B cell (primary cell): ENCODE measurements around the gene LAMC3. TPM values are rescaled to one million over a fixed set of nuclear protein-coding genes. Genes with fewer than 3 reads are reported as not detected.
A peak's percentile ranks its signal among the peaks of the same experiment; 100 is the strongest.

Experiments
- ATAC-seq: fragments of 200-7000 bp; cut with Tn5 transposase; one replicate; pipeline ENCODE4 v1.10.0; 2021; ENCODE audit warnings: low read depth, mild to moderate bottlenecking, moderate number of reproducible peaks, moderate library complexity
- CTCF ChIA-PET: fragments of 350-600 bp; sonication (Branson Sonifier 250); formaldehyde crosslinking; loops from one replicate; lab custom pipeline; 2021; ENCODE audit warnings: antibody characterized with exemption, inconsistent platforms; lab: Charles Lee
- POLR2A ChIA-PET: fragments of 350-600 bp; sonication (Branson Sonifier 250); formaldehyde crosslinking; loops from one replicate; lab custom pipeline; 2021; ENCODE audit warnings: antibody characterized with exemption; lab: Charles Lee
- DNase-seq: peaks from one replicate; pipeline ENCODE4 v3.0.0; 2013
- H2AFZ ChIP-seq: 2 replicates; pipeline ENCODE4 v1.6.1; 2012; ENCODE audit warnings: mild to moderate bottlenecking, low read depth, low read length; ENCODE audit not compliant: insufficient read depth, poor library complexity, severe bottlenecking
- H3K27ac ChIP-seq, 2 donors: 1 replicate in 1 of 2; 2 replicates in 1 of 2; pipeline ENCODE4 v1.5.1; 2012 to 2013; ENCODE audit warnings: low read length in 2 of 2, mild to moderate bottlenecking in 2 of 2, moderate library complexity in 1 of 2
- H3K27me3 ChIP-seq, 4 experiments: fragments of 200-600 bp in 1 of 4; sonication (generic) in 1 of 4; replicated peaks in 1 of 4; 1 replicate in 2 of 4; 2 replicates in 2 of 4; pipeline versions ENCODE4 v1.6.1 to v1.7.0; 2013 to 2016; ENCODE audit warnings: low read length in 3 of 4, mild to moderate bottlenecking in 2 of 4, mixed read lengths in 1 of 4, moderate library complexity in 1 of 4; ENCODE audit not compliant: insufficient read depth in 4 of 4, control insufficient read depth in 3 of 4; ENCODE audit errors: control extremely low read depth in 1 of 4
- H3K36me3 ChIP-seq, 2 experiments: replicated peaks in 1 of 2; 1 replicate in 1 of 2; 2 replicates in 1 of 2; pipeline versions ENCODE4 v1.6.1 to v1.7.1; 2013; ENCODE audit warnings: low read length in 1 of 2; ENCODE audit not compliant: insufficient read depth in 2 of 2, control insufficient read depth in 1 of 2; ENCODE audit errors: control extremely low read depth in 1 of 2, extremely low read depth in 1 of 2
- H3K4me1 ChIP-seq, 2 donors: fragments of 200-600 bp in 1 of 2; sonication (generic) in 1 of 2; 1 replicate in 1 of 2; 2 replicates in 1 of 2; pipeline versions ENCODE4 v1.5.1 to v1.6.1; 2013 to 2017; ENCODE audit warnings: low read length in 2 of 2; ENCODE audit not compliant: control insufficient read depth in 2 of 2, insufficient read depth in 2 of 2
- H3K4me2 ChIP-seq: replicated peaks from 2 replicates; pipeline ENCODE3; 2012; ENCODE audit warnings: mild to moderate bottlenecking, low read depth, low read length; ENCODE audit not compliant: poor library complexity, severe bottlenecking
- H3K4me3 ChIP-seq, 5 experiments: fragments of 200-600 bp in 1 of 5; sonication (generic) in 1 of 5; 1 replicate in 3 of 5; 2 replicates in 2 of 5; pipeline versions ENCODE4 v1.5.1 to v1.7.0; 2011 to 2016; ENCODE audit warnings: low read length in 4 of 5, mild to moderate bottlenecking in 4 of 5, low read depth in 2 of 5, control low read depth in 1 of 5, moderate library complexity in 1 of 5; ENCODE audit not compliant: insufficient read depth in 1 of 5; ENCODE audit errors: control extremely low read depth in 1 of 5, extremely low read depth in 1 of 5
- H3K79me2 ChIP-seq: fragments of 200-600 bp; sonication (generic); one replicate; pipeline ENCODE4 v1.6.0; 2016; ENCODE audit warnings: low read length; ENCODE audit not compliant: control insufficient read depth, insufficient read depth
- H3K9ac ChIP-seq: fragments of 200-600 bp; sonication (generic); 2 replicates; pipeline ENCODE4 v1.6.1; 2017; ENCODE audit warnings: mild to moderate bottlenecking, low read length, moderate library complexity
- H3K9me3 ChIP-seq, 3 donors: one replicate each; pipeline versions ENCODE4 v1.6.1 to v1.7.1; 2013; ENCODE audit warnings: low read length in 2 of 3; ENCODE audit not compliant: control insufficient read depth in 2 of 3, insufficient read depth in 1 of 3; ENCODE audit errors: control extremely low read depth in 1 of 3
- H4K20me1 ChIP-seq: 2 replicates; pipeline ENCODE4 v1.6.0; 2012; ENCODE audit warnings: mild to moderate bottlenecking, low read length; ENCODE audit not compliant: insufficient read depth, control insufficient read depth, poor library complexity, severe bottlenecking
- H3K27ac Mint-ChIP-seq: one replicate; pipeline ENCODE4 v1.8.0; 2021; ENCODE audit warnings: mixed read lengths
- H3K27me3 Mint-ChIP-seq: one replicate; pipeline ENCODE4 v1.8.0; 2021; ENCODE audit warnings: mixed read lengths
- H3K4me1 Mint-ChIP-seq: one replicate; pipeline ENCODE4 v1.8.0; 2021; ENCODE audit warnings: mixed read lengths
- H3K4me3 Mint-ChIP-seq: one replicate; pipeline ENCODE4 v1.8.0; 2021; ENCODE audit warnings: mixed read lengths
- H3K9me3 Mint-ChIP-seq: one replicate; pipeline ENCODE4 v1.8.0; 2022; ENCODE audit warnings: mixed read lengths; ENCODE audit not compliant: insufficient read depth
- EZH2 ChIP-seq: IDR thresholded peaks from 2 replicates; pipeline ENCODE4 v1.6.1; 2012; ENCODE audit warnings: borderline replicate concordance, low read depth, mild to moderate bottlenecking, moderate library complexity, low read length; ENCODE audit not compliant: insufficient read depth, poor library complexity, severe bottlenecking
- WGBS: methylation state at CpG from one replicate; pipeline ENCODE4 v1.1.5; 2013; ENCODE audit warnings: missing lambda C conversion rate; ENCODE audit not compliant: insufficient coverage; 5-methylcytosine and 5-hydroxymethylcytosine counted together
- intact Hi-C: fragments of 100-400 bp; cut with micrococcal nuclease; formaldehyde crosslinking; loops from one replicate; pipeline ENCODE4 v1.10.0; 2022
- polyA minus RNA-seq: library from RNA; depleted of rRNA, polyadenylated mRNA; stranded (reverse); fragments of >200 nt; gene quantifications from 2 replicates; pipeline ENCODE4 v1.2.3, GENCODE V29; 2012
- polyA plus RNA-seq: library from polyadenylated mRNA; depleted of rRNA; stranded (reverse); fragments of >200 nt; gene quantifications from 2 replicates; pipeline ENCODE4 v1.2.3, GENCODE V29; 2012
- total RNA-seq, 2 donors: library from RNA; stranded (reverse); fragments of 120-200 nt in 1 of 2; gene quantifications; 1 replicate in 1 of 2; 2 replicates in 1 of 2; pipeline versions ENCODE4 v1.2.3 to v1.2.4, GENCODE V29; 2013 to 2022
- TF ChIP-seq, protein P1 (sequence below): fragments of 200-600 bp; IDR thresholded peaks from one replicate; pipeline ENCODE4 v1.8.0; 2022; ENCODE audit warnings: antibody characterized with exemption, mild to moderate bottlenecking

Gene LAMC3
- total RNA-seq, result 0.25 and 0.29 TPM in 2 replicates
- 0.12 TPM for total RNA-seq (2013)
- polyA plus RNA-seq, result 0.45 and 0.81 TPM in 2 replicates
- polyA minus RNA-seq, result 0.09 and 1.1 TPM in 2 replicates

DNA sequence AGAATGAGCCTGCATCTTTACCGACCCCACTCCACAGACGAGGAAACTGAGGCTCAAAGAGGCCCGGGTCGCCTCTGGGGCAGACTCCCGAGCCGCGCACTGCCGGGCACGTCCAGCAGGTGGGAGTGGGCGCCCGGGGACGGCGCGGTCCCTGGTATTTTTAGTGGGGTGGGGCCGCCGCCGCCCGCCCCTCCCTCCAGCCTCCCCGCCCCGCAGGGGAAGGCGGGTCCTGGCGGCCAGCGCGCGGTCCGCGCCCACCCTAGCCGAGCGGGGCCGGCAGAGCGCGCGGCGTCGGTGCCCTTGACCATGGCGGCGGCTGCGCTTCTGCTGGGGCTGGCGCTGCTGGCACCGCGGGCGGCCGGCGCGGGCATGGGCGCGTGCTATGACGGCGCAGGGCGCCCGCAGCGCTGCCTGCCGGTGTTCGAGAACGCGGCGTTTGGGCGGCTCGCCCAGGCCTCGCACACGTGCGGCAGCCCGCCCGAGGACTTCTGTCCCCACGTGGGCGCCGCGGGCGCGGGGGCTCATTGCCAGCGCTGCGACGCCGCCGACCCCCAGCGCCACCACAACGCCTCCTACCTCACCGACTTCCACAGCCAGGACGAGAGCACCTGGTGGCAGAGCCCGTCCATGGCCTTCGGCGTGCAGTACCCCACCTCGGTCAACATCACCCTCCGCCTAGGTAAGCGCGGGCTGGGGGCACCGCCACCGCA lies at the start of gene LAMC3:
Gene LAMC3 (plus strand): TSS at position 266 of the 710 bp plus-strand sequence. CDS start 41 bp downstream, at position 307.
- Histone ChIP-seq H3K4me3 (no peak within 1 kb of the TSS), H3K9me3 (no peaks in the 10 kb centered on the region), H3K79me2 (no peaks in the 10 kb centered on the region), H3K36me3 (no peaks in the 10 kb centered on the region), H3K4me1 (peaks cover 0 to 4% of the 10 kb centered on the region in 2 donors), H3K27me3 (peaks cover 0 to 28% (median 5%) of the 10 kb centered on the region in 4 experiments), H2AFZ (peak within 1 kb of the TSS; percentile 16), H3K9ac (no peak within 1 kb of the TSS), H4K20me1 (no peaks in the 10 kb centered on the region), H3K4me2 (peak within 1 kb of the TSS; percentile 62), H3K27ac (no peak within 1 kb of the TSS)
- H3K4me3 Mint-ChIP-seq, result peak within 1 kb of the TSS; percentile 64
- intact Hi-C loops, result no loop called here
- no peaks in the 10 kb centered on the region for H3K9me3 Mint-ChIP-seq
- peaks cover 18% of the 10 kb centered on the region for H3K27me3 Mint-ChIP-seq
- TF ChIP-seq, protein P1, sequence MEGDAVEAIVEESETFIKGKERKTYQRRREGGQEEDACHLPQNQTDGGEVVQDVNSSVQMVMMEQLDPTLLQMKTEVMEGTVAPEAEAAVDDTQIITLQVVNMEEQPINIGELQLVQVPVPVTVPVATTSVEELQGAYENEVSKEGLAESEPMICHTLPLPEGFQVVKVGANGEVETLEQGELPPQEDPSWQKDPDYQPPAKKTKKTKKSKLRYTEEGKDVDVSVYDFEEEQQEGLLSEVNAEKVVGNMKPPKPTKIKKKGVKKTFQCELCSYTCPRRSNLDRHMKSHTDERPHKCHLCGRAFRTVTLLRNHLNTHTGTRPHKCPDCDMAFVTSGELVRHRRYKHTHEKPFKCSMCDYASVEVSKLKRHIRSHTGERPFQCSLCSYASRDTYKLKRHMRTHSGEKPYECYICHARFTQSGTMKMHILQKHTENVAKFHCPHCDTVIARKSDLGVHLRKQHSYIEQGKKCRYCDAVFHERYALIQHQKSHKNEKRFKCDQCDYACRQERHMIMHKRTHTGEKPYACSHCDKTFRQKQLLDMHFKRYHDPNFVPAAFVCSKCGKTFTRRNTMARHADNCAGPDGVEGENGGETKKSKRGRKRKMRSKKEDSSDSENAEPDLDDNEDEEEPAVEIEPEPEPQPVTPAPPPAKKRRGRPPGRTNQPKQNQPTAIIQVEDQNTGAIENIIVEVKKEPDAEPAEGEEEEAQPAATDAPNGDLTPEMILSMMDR, result peak; percentile 17
- no peak for TF ChIP-seq EZH2
- H3K4me1 Mint-ChIP-seq, result peaks cover 3% of the 10 kb centered on the region
- WGBS, result 9% methylated on average over 74 of the region's 88 CpGs
- ChIA-PET CTCF (no interaction called here), POLR2A (no interaction called here)
- ATAC-seq (no peak), DNase-seq (peak; percentile 21)
- H3K27ac Mint-ChIP-seq, result no peak within 1 kb of the TSS

DNA sequence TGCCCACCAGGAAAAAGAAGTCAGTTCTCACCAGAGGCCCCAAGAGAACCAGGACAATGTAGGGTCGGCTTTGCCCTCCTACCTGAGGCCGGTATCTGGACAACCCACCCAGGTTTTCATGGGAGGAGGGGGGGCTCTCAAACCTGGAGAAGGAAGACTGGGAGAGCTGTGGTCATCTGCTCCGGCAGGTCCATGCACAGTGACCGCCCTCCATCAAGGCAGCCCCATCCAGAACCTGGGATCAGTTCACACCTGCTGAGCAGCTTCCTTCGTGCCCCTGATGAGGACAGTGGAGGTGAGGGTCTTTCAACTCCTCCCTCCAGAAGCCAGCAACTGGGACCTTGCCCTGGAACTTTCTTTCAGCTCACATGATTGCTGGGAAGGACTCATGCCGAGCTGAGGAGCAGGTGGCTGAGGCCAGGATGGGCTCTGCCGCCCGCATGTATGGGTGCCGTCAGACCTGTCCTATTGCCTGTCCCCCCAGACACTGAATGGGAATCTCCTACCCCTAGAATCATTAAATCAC lies 49.1 kb upstream of the LAMC3 start:
- Histone ChIP-seq H2AFZ (no peak overlapping the region), H3K9me3 (peaks cover 0 to 33% (median 0%) of the 10 kb centered on the region in 3 donors), H3K9ac (no peak overlapping the region), H3K4me3 (no peak overlapping the region), H3K36me3 (no peaks in the 10 kb centered on the region), H3K27ac (no peak overlapping the region), H3K27me3 (peaks cover 0 to 4% (median 0%) of the 10 kb centered on the region in 4 experiments), H3K79me2 (no peaks in the 10 kb centered on the region), H3K4me2 (no peak overlapping the region), H3K4me1 (no peaks in the 10 kb centered on the region), H4K20me1 (no peaks in the 10 kb centered on the region)
- H3K4me3 Mint-ChIP-seq, result no peak overlapping the region
- no peak for DNase-seq
- no peak for TF ChIP-seq EZH2
- TF ChIP-seq, protein P1, result no peak
- ChIA-PET CTCF (interaction anchor here (0.6 to 1.1 kb wide), 2 partner anchors 17 to 86 kb away, joined by 3 read pairs; no protein-coding TSS in a partner anchor), POLR2A (no interaction called here)
- intact Hi-C loops, result no loop called here
- ATAC-seq, result no peak
- H3K4me1 Mint-ChIP-seq, result no peaks in the 10 kb centered on the region
- H3K27me3 Mint-ChIP-seq, result peaks cover 9% of the 10 kb centered on the region
- WGBS, result 92% methylated on average over 2 of the region's 9 CpGs
- H3K9me3 Mint-ChIP-seq, result peaks cover 2% of the 10 kb centered on the region
- no peak overlapping the region for H3K27ac Mint-ChIP-seq
